ENCODE measurements around the gene PARK7.
A peak's percentile ranks its signal among the peaks of the same experiment; 100 is the strongest.

The PARK7 gene

GRCh38 chr1:8021676-8022266 lies 60.3 kb downstream of the PARK7 start:
- H3K4me3 ChIP-seq (ENCODE audit: low read depth, low read length) = no peak overlapping the region

GRCh38 chr1:8022395-8023286 lies 61.1 kb downstream of the PARK7 start:
- no peak overlapping the region for H3K4me3 ChIP-seq (ENCODE audit: low read depth, low read length)

GRCh38 chr1:8023287-8023994 lies 61.9 kb downstream of the PARK7 start:
- no peak overlapping the region for H3K4me3 ChIP-seq (ENCODE audit: low read depth, low read length)

- peak overlapping the region; percentile 85 for H3K4me3 ChIP-seq (ENCODE audit: low read depth, low read length)
These were observed 62.4 kb downstream of the PARK7 start for GRCh38 chr1:8023995-8024313.

GRCh38 chr1:8024329-8024728 lies 62.8 kb downstream of the PARK7 start:
- H3K4me3 ChIP-seq (ENCODE audit: low read depth, low read length) = peak overlapping the region; percentile 85

- H3K4me3 ChIP-seq (ENCODE audit: low read depth, low read length) = peak overlapping the region; percentile 85
These were observed 63.7 kb downstream of the PARK7 start for GRCh38 chr1:8025061-8025670.

- peak overlapping the region; percentile 85 for H3K4me3 ChIP-seq (ENCODE audit: low read depth, low read length)
These were observed 64.2 kb downstream of the PARK7 start for GRCh38 chr1:8025671-8026144.

- H3K4me3 ChIP-seq (ENCODE audit: low read depth, low read length) = peak within 1 kb of the TSS; percentile 85
These were observed 64.9 kb downstream of the PARK7 start, which contains the start of gene ERRFI1 for GRCh38 chr1:8026153-8026975. ERRFI1 (minus strand) TSS chr1:8026309; CDS start chr1:8015619, 10,690 bp downstream.

- peak overlapping the region; percentile 85 for H3K4me3 ChIP-seq (ENCODE audit: low read depth, low read length)
These were observed 65.7 kb downstream of the PARK7 start for GRCh38 chr1:8026976-8027747.

- no peak overlapping the region for H3K4me3 ChIP-seq (ENCODE audit: low read depth, low read length)
These were observed 66.4 kb downstream of the PARK7 start for GRCh38 chr1:8027748-8028570.

- no peak overlapping the region for H3K4me3 ChIP-seq (ENCODE audit: low read depth, low read length)
These were observed 67.0 kb downstream of the PARK7 start for GRCh38 chr1:8028571-8028910.

GRCh38 chr1:8031176-8031785 lies 69.8 kb downstream of the PARK7 start:
- no peak overlapping the region for H3K4me3 ChIP-seq (ENCODE audit: low read depth, low read length)

- no peak overlapping the region for H3K4me3 ChIP-seq (ENCODE audit: low read depth, low read length)
These were observed 70.9 kb downstream of the PARK7 start for GRCh38 chr1:8032366-8032910.

GRCh38 chr1:8033322-8033721 lies 71.8 kb downstream of the PARK7 start:
- no peak overlapping the region for H3K4me3 ChIP-seq (ENCODE audit: low read depth, low read length)

All from iPS-11a (cell line).